Type B pancreatic cell (in vitro differentiated cells): Measurements from ENCODE around the gene ZBTB7B. TPM values are rescaled to one million over a fixed set of nuclear protein-coding genes. Genes with fewer than 3 reads are reported as not detected.
A peak's percentile ranks its signal among the peaks of the same experiment; 100 is the strongest.

Experiments used
- DNase-seq: peaks from one replicate; pipeline ENCODE4 v3.0.0; 2021; ENCODE audit warnings: mixed read lengths; ENCODE audit not compliant: unreplicated experiment; ENCODE audit errors: extremely low spot score
- H3K27ac Mint-ChIP-seq: 2 replicates; pipeline ENCODE4 v1.8.0; 2021; ENCODE audit warnings: mild to moderate bottlenecking, mixed read lengths
- H3K27me3 Mint-ChIP-seq: 2 replicates; pipeline ENCODE4 v1.8.0; 2021; ENCODE audit warnings: mixed read lengths
- H3K36me3 Mint-ChIP-seq: 2 replicates; pipeline ENCODE4 v1.8.0; 2021; ENCODE audit warnings: mixed read lengths
- H3K4me1 Mint-ChIP-seq: one replicate; pipeline ENCODE4 v1.8.0; 2021; ENCODE audit warnings: mixed read lengths; ENCODE audit not compliant: unreplicated experiment
- H3K4me3 Mint-ChIP-seq: 2 replicates; pipeline ENCODE4 v1.8.0; 2021; ENCODE audit warnings: mild to moderate bottlenecking, mixed read lengths
- H3K9me3 Mint-ChIP-seq: 2 replicates; pipeline ENCODE4 v1.8.0; 2021; ENCODE audit warnings: mixed read lengths
- total RNA-seq: library from RNA; stranded (reverse); gene quantifications from 2 replicates; pipeline ENCODE4 v1.2.1, GENCODE V29; 2021; ENCODE audit warnings: low replicate concordance
- TF ChIP-seq, protein P1 (sequence below): fragments of 200-600 bp; sonication (generic); conservative IDR thresholded peaks from 2 replicates; pipeline ENCODE4 v1.5.0; 2021; ENCODE audit warnings: antibody characterized with exemption, mild to moderate bottlenecking

ZBTB7B gene
- total RNA-seq, 1 donor from 2014 or later: 38.1 TPM

DNA sequence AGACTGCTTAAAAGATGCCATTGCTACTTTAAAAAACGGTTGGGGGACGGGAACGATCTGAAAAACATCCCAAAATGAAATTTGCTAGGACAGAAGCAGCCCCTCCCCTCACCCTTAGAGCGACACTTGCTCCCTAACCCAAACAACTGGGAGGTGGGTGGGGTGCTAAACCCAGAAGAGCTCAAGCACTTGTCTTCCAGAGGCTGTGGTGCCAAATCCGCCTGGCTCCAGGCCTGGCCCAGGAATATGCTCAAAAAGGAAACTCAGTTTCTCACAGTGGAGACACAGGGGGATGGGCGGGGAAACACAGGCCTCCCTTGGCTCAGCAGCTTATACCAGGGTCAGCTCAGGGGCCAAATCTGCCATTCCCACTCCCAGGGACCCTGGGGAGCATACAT lies 46.1 kb upstream of the ZBTB7B start:
- Mint-ChIP-seq H3K27me3 (no peaks in the 10 kb centered on the region), H3K4me1 (peaks cover 61% of the 10 kb centered on the region), H3K9me3 (no peaks in the 10 kb centered on the region), H3K27ac (peak overlapping the region; percentile 97), H3K4me3 (peak overlapping the region; percentile 99), H3K36me3 (peaks cover 3% of the 10 kb centered on the region)
- TF ChIP-seq, protein P1, sequence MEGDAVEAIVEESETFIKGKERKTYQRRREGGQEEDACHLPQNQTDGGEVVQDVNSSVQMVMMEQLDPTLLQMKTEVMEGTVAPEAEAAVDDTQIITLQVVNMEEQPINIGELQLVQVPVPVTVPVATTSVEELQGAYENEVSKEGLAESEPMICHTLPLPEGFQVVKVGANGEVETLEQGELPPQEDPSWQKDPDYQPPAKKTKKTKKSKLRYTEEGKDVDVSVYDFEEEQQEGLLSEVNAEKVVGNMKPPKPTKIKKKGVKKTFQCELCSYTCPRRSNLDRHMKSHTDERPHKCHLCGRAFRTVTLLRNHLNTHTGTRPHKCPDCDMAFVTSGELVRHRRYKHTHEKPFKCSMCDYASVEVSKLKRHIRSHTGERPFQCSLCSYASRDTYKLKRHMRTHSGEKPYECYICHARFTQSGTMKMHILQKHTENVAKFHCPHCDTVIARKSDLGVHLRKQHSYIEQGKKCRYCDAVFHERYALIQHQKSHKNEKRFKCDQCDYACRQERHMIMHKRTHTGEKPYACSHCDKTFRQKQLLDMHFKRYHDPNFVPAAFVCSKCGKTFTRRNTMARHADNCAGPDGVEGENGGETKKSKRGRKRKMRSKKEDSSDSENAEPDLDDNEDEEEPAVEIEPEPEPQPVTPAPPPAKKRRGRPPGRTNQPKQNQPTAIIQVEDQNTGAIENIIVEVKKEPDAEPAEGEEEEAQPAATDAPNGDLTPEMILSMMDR: no peak
- no peak for DNase-seq

DNA sequence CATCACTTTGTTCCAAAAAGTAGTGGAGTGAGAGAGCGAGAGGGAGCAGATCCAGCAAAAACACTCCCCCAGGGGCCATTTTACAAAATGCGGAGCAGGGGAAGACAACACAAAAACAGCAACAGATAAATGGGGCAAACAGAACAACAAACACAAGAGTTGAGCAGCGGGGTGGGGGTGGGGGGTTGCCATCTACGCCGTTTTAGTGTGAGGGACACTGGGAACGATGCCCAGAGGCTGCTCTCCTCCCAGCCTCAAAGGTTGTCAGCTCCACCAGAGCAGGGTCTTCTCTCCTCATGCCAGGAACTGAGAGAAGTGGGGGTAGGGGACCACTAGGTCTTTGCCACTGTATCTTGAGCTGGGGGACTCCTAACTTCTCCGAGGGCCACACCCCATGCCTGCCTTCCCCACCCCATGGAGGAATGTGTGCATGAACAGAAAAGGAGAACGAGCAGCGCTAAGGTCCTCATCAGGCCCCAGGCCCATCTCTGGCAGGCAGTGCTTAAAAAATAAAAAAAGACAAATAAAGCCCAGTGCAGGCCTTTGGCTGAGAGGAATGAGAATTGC lies 45.4 kb upstream of the ZBTB7B start:
- Mint-ChIP-seq H3K27ac (peak overlapping the region; percentile 97), H3K27me3 (no peaks in the 10 kb centered on the region), H3K36me3 (peaks cover 3% of the 10 kb centered on the region), H3K4me3 (peak overlapping the region; percentile 99), H3K9me3 (no peaks in the 10 kb centered on the region), H3K4me1 (peaks cover 62% of the 10 kb centered on the region)
- TF ChIP-seq, protein P1: no peak
- no peak for DNase-seq

DNA sequence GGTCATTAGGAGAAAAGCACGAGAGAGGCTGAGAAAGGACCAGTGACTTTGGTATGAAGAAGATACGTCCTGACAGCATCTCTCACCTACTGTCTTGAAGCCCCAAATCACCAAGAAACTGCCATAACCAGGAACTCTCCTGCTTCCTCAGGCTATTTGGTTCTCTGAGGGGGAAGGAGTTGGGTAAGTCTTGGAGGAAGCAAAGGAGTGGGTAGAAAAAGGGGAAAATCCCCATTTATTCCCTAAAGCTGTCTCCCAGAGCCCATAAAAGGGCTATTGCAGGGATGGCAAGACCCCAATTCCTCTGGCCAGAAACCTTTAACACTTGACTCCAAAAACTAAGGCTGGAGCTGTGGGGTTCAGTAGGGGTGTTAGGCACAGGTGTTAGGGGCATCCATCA lies 44.6 kb upstream of the ZBTB7B start:
- H3K27me3 Mint-ChIP-seq: no peaks in the 10 kb centered on the region
- H3K27ac Mint-ChIP-seq: peak overlapping the region; percentile 97
- H3K4me1 Mint-ChIP-seq: peaks cover 59% of the 10 kb centered on the region
- no peaks in the 10 kb centered on the region for H3K9me3 Mint-ChIP-seq
- peaks cover 7% of the 10 kb centered on the region for H3K36me3 Mint-ChIP-seq
- TF ChIP-seq, protein P1: no peak
- H3K4me3 Mint-ChIP-seq: peak overlapping the region; percentile 99
- no peak for DNase-seq

DNA sequence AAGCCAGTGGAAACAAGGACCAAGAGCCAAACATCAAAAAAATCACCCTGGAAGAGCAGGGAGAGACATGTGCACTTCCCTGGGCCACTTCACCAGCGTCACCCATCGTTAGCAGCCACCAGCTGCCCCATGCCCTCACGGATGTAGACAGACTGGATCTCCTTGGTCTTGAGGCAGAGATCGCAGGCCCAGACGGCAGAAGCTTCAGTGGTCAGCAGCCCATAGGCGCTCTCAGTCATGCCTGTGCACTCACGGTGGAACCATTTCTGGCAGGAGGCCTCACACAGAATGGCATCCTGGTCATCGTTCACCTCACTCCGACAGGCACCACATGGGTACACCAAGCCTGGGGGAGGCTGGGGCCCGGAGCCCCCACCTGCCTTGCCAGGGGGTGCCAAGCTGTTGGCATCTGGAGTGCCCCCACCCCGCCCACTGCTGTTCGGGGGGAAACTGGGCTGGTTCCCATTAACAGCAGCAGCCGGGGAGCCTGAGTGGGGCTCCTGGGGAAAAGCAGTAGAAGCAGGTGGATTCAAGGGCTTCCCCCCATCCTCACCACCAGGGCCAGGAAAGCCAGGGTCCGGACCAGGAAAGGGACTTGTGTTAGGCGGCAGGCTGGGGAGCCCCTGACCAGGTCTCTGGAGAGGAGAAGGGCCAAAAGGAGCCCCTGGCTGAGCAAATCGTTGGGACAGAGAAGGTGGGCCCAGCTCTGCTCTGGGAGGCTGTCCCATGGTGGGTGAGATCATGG lies 43.7 kb upstream of the ZBTB7B start:
- DNase-seq: no peak
- TF ChIP-seq, protein P1: no peak
- Mint-ChIP-seq H3K4me3 (peak overlapping the region; percentile 17), H3K9me3 (no peaks in the 10 kb centered on the region), H3K27ac (peak overlapping the region; percentile 97), H3K27me3 (no peaks in the 10 kb centered on the region), H3K36me3 (peaks cover 10% of the 10 kb centered on the region), H3K4me1 (peaks cover 58% of the 10 kb centered on the region)

DNA sequence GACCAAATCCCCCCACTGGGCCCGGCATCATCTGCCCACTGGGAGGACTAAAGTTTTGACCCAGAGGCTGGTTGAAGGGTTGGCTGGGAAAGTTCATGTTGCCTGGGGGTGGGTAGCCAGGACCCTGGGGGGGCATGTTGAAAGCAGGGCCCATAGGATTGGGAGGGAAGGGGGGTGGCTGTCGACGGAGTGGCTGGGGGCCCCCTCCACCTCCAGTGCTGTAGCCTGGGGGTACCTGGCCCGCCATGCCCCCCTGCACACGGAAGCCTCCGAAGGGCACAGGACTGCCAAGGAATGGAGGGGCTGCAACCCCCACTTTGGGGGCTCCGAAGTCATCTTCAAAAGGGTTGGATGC lies 43.2 kb upstream of the ZBTB7B start:
- Mint-ChIP-seq H3K4me3 (peak overlapping the region; percentile 45), H3K27ac (no peak overlapping the region), H3K36me3 (peaks cover 12% of the 10 kb centered on the region), H3K9me3 (no peaks in the 10 kb centered on the region), H3K27me3 (no peaks in the 10 kb centered on the region), H3K4me1 (peaks cover 55% of the 10 kb centered on the region)
- DNase-seq: no peak
- TF ChIP-seq, protein P1: no peak
